ENCODE results near the gene ZBTB18. TPM values are rescaled to one million over a fixed set of nuclear protein-coding genes. Genes with fewer than 3 reads are reported as not detected.

The ZBTB18 gene
- total and polyA plus RNA-seq, 2 of the 4 experiments (the other 2 are of a cell fraction): 10.0 to 16.0 TPM

GRCh38 chr1:244094880-244095528 lies 43.9 kb downstream of the ZBTB18 start:
- no peak overlapping the region for H2BK5ac ChIP-seq (ENCODE audit: low read depth, low read length, poor library complexity, severe bottlenecking)
- H3K27me3 ChIP-seq (ENCODE audit: control insufficient read depth, insufficient read depth, low read length): no peaks in the 10 kb centered on the region; the same call in 1 of the 2 replicates
- DNase-seq (no peak), ATAC-seq (ENCODE audit: low read depth) (no peak)
- no peak overlapping the region for H3K4ac ChIP-seq (ENCODE audit: low read depth, low read length)
- intact Hi-C loops (cut with micrococcal nuclease) (no loop called here), dilution Hi-C loops (cut with HindIII; ENCODE audit: low sequenced_read_pairs, unreplicated experiment) (no loop called here), in situ Hi-C loops (cut with MboI; ENCODE audit: low sequenced_read_pairs) (no loop called here)
- no peaks in the 10 kb centered on the region for H3K79me1 ChIP-seq (ENCODE audit: low read depth in 1 of 2, low read length in 2 of 2)
- no peak for TF ChIP-seq RFX5 (IDR thresholded peaks at IDR 0.05; ENCODE audit: low read depth, low read length)
- TF ChIP-seq CTCF (conservative IDR thresholded peaks at IDR 0.05; ENCODE audit: low read depth, low read length): no peak
- no peak overlapping the region for H4K5ac ChIP-seq (ENCODE audit: low read depth, low read length)
- BruUV-seq (replicated peaks): no TSS peak
- POLR2A ChIA-PET (ENCODE audit: unreplicated experiment): no interaction called here
- H3K14ac ChIP-seq (replicated peaks; ENCODE audit: low read depth, low read length): no peak overlapping the region
- peaks cover 4% of the 10 kb centered on the region for H3K4me1 ChIP-seq (ENCODE audit: control insufficient read depth, insufficient read depth, low read length)
- no peak overlapping the region for H2AK5ac ChIP-seq (ENCODE audit: low read depth, low read length)
- WGBS, 2 experiments (ENCODE audit: extremely low coverage in 2 of 2, insufficient read length in 1 of 2): 57% methylated on average over 2 of the region's 9 CpGs; no CpG with 5 or more reads in 1 of the 2 experiments
- H2AFZ ChIP-seq (replicated peaks; ENCODE audit: low read length, poor library complexity): no peak overlapping the region
- no peak overlapping the region for H2AK9ac ChIP-seq (replicated peaks; ENCODE audit: low read depth, low read length, poor library complexity)
- CTCF ChIA-PET: no interaction called here
- H2BK15ac ChIP-seq (ENCODE audit: low read depth, low read length): no peak overlapping the region
- no peaks in the 10 kb centered on the region for H4K20me1 ChIP-seq (ENCODE audit: insufficient read depth, low read length)
- H3K27ac ChIP-seq (ENCODE audit: insufficient read depth, low read length): no peak overlapping the region
- H3K9me1 ChIP-seq (ENCODE audit: insufficient read depth, low read length): 0 out of 2 replicates have a peak, but pooled peaks cover 3% of the 10 kb centered on the region
- H3K9ac ChIP-seq (ENCODE audit: low read depth, low read length): no peak overlapping the region
- H3K4me2 ChIP-seq (ENCODE audit: low read depth, low read length): no peak overlapping the region
- H2BK20ac ChIP-seq (ENCODE audit: low read depth, low read length): no peak overlapping the region
- no peak overlapping the region for H3K23ac ChIP-seq (ENCODE audit: low read depth, low read length)
- H3K9me3 ChIP-seq (ENCODE audit: control insufficient read depth, insufficient read depth, low read length): 0 out of 2 replicates have a peak, but pooled peaks cover 2% of the 10 kb centered on the region
- no peak overlapping the region for H4K8ac ChIP-seq (ENCODE audit: low read depth in 2 of 2, low read length in 2 of 2)
- H3K36me3 ChIP-seq (ENCODE audit: control insufficient read depth, insufficient read depth, low read length): no peaks in the 10 kb centered on the region
- H4K91ac ChIP-seq (ENCODE audit: insufficient read depth, low read depth, low read length): no peak overlapping the region
- no peak overlapping the region for H2BK120ac ChIP-seq (ENCODE audit: low read depth, low read length)
- no peak overlapping the region for H3K56ac ChIP-seq (ENCODE audit: extremely low read depth, insufficient read depth, low read length)
- H3K4me3 ChIP-seq (ENCODE audit: insufficient read depth, low read depth, low read length): no peak overlapping the region
- no peak overlapping the region for H3K18ac ChIP-seq (ENCODE audit: low read depth, low read length)

Data from IMR-90 (cell line).